Psoas muscle (tissue), 8 donors: Measurements from ENCODE around the gene GAPDHS. TPM values are rescaled to one million over a fixed set of nuclear protein-coding genes. Genes with fewer than 3 reads are reported as not detected.

ENCODE experiments used
- ATAC-seq, 4 donors: fragments of 200-7000 bp; cut with Tn5 transposase; one replicate each; pipeline ENCODE4 v1.9.1; 2020; ENCODE audit warnings: moderate library complexity in 3 of 4, mild to moderate bottlenecking in 2 of 4
- DNase-seq, 2 donors: peaks; one replicate each; pipeline ENCODE4 v3.0.0-alpha.2; 2020
- H3K27ac ChIP-seq: fragments of 200-600 bp; one replicate; pipeline ENCODE4 v1.8.0; 2022
- H3K27me3 ChIP-seq, 3 donors: fragments of 200-600 bp in 1 of 3; one replicate each; pipeline versions ENCODE4 v1.6.1 to v1.8.0; 2013 to 2022; ENCODE audit warnings: low read length in 2 of 3, mild to moderate bottlenecking in 2 of 3, moderate library complexity in 1 of 3; ENCODE audit not compliant: insufficient read depth in 3 of 3
- H3K36me3 ChIP-seq, 2 donors: fragments of 200-600 bp in 1 of 2; one replicate each; pipeline versions ENCODE4 v1.6.1 to v1.8.0; 2013 to 2022; ENCODE audit warnings: low read depth in 1 of 2, mild to moderate bottlenecking in 1 of 2, moderate library complexity in 1 of 2; ENCODE audit not compliant: insufficient read depth in 1 of 2
- H3K4me1 ChIP-seq: fragments of 200-600 bp; one replicate; pipeline ENCODE4 v1.8.0; 2022
- H3K4me3 ChIP-seq: fragments of 200-600 bp; one replicate; pipeline ENCODE4 v1.8.0; 2022; ENCODE audit warnings: mild to moderate bottlenecking
- H3K9me3 ChIP-seq: fragments of 200-600 bp; one replicate; pipeline ENCODE4 v1.8.0; 2022
- CTCF ChIP-seq: fragments of 200-600 bp; IDR thresholded peaks from one replicate; pipeline ENCODE4 v1.8.0; 2022; ENCODE audit warnings: antibody characterized with exemption
- WGBS, 3 donors: extraction: QIAGEN DNeasy Blood & Tissue Kit; methylation state at CpG; one replicate each; pipeline versions ENCODE4 v1.1.6 to v1.1.7; 2013; 5-methylcytosine and 5-hydroxymethylcytosine counted together
- intact Hi-C, 2 donors: fragments of 100-400 bp; cut with DNase I; formaldehyde crosslinking; loops; one replicate each; pipeline versions ENCODE4 v1.11.0 to v1.14.2; 2022
- polyA plus RNA-seq, 3 donors: library from polyadenylated mRNA; stranded (reverse); fragments of 200-250 nt; gene quantifications; one replicate each; pipeline ENCODE4 v1.2.3, GENCODE V29; 2013
- total RNA-seq, 4 donors: library from RNA; stranded (reverse); fragmentation: NEBNext Ultra II Directional in 2 of 4; extraction: Animal tissue kit (Norgen Biotek cat#: 25700) in 2 of 4; gene quantifications; one replicate each; pipeline versions ENCODE4 v1.2.1 to v1.2.4, GENCODE V29; 2021 to 2023
- donor health status: healthy with polysubstance abuse.
- donor health status: DM: no; HTN: no; CAD: no; lungs with moderate emphysema.
- donor health status: Bipolar disorder and iron deficiency.
- donor health status: healthy.
- donor health status: DM: yes; HTN: yes; CAD: no.
- donor health status: DM: no; HTN: no; CAD: no.
- donor health status: DM: no; HTN: no; CAD: no.
- donor health status: DM: yes; HTN: yes; CAD: no.

The GAPDHS gene
- total and polyA plus RNA-seq, 7 donors, result not detected

DNA sequence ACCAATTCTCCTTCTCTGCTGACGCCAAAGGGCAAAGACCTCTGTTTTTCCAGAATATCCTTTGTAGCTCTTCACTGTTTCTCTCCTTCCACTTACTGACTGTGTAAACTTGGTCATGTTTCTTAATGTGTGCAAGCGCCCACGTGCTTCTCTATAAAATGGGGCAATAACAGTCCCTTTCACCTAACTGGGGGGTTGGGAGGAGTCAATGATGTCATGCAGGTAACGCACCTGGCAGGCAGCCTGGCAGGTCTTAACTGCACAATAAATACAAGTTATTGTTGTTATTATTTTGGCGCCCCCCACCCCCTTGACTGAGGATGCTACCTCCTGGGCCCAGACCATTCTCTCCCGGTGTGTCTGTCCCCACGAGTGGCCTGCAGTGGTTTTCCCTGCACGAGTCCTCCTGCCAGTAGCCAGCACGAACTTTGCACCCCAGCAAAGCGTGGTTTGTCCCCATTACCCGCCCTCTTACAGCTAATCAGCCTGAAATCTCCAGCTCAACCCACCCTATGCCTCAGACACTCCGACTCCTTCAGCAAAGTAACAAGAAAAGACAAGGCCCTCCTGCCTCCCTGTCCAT lies 10.4 kb upstream of the GAPDHS start:
- Histone ChIP-seq H3K27ac (no peak overlapping the region), H3K4me1 (no peaks in the 10 kb centered on the region), H3K4me3 (no peak overlapping the region), H3K36me3 (no peaks in the 10 kb centered on the region), H3K9me3 (no peaks in the 10 kb centered on the region), H3K27me3 (peaks cover 0 to 31% (median 4%) of the 10 kb centered on the region in 3 donors)
- intact Hi-C loops, result no loop called here
- 74 to 79% (median 78%) methylated on average over 12 of the region's 12 CpGs for WGBS, 3 donors
- no peak for ATAC-seq
- TF ChIP-seq CTCF, result no peak
- DNase-seq, result no peak

DNA sequence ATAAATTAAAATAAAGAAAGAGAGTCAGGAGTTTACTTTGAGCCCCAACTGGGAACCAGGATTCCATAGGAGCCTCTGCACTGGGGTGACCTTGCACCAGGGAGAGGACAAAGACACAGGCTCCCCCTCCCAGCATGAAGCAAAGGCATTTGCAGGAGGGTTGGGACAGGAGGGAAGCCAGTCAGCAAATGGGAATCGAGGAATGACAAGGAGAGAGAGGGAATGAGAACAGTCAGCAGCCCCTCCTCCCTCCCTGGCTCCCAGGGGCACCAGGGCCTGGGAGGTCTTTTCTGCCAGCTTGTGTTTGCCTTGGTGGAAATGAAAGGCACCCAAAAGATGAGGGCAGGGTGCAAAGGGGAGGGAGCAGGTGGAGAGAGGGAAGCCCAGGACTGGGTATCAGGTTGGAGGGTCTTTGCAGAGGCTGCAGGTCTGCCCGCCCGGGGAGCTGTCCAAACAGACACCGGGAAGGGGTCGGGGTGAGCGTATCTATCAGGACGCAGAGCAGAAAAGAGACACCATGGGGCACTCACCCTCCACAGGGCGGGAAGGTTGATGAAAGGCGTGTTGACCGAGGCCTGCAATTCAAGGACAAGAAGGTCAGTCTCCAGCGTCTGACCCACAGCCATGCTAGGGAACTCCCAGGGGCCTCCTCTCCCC lies 8.9 kb upstream of the GAPDHS start:
- DNase-seq, result no peak
- intact Hi-C loops, result no loop called here
- Histone ChIP-seq H3K27me3 (peaks cover 0 to 38% (median 4%) of the 10 kb centered on the region in 3 donors), H3K4me1 (no peaks in the 10 kb centered on the region), H3K27ac (no peak overlapping the region), H3K9me3 (no peaks in the 10 kb centered on the region), H3K36me3 (no peaks in the 10 kb centered on the region), H3K4me3 (no peak overlapping the region)
- WGBS, 3 donors, result 12 to 19% (median 17%) methylated on average over 11 of the region's 11 CpGs
- ATAC-seq, result no peak
- TF ChIP-seq CTCF, result no peak

GRCh38 chr19:35525873-35526272 lies 7.4 kb upstream of the GAPDHS start:
- H3K9me3 ChIP-seq, result no peaks in the 10 kb centered on the region
- no peaks in the 10 kb centered on the region for H3K4me1 ChIP-seq
- no peak overlapping the region for H3K4me3 ChIP-seq
- no peaks in the 10 kb centered on the region for H3K36me3 ChIP-seq
- DNase-seq (no peak), ATAC-seq (no peak)
- intact Hi-C loops, result no loop called here
- H3K27ac ChIP-seq, result no peak overlapping the region
- 59 to 77% (median 74%) methylated on average over 4 of the region's 4 CpGs for WGBS, 3 donors
- peaks cover 0 to 47% (median 9%) of the 10 kb centered on the region in 3 donors for H3K27me3 ChIP-seq
- no peak for TF ChIP-seq CTCF

DNA sequence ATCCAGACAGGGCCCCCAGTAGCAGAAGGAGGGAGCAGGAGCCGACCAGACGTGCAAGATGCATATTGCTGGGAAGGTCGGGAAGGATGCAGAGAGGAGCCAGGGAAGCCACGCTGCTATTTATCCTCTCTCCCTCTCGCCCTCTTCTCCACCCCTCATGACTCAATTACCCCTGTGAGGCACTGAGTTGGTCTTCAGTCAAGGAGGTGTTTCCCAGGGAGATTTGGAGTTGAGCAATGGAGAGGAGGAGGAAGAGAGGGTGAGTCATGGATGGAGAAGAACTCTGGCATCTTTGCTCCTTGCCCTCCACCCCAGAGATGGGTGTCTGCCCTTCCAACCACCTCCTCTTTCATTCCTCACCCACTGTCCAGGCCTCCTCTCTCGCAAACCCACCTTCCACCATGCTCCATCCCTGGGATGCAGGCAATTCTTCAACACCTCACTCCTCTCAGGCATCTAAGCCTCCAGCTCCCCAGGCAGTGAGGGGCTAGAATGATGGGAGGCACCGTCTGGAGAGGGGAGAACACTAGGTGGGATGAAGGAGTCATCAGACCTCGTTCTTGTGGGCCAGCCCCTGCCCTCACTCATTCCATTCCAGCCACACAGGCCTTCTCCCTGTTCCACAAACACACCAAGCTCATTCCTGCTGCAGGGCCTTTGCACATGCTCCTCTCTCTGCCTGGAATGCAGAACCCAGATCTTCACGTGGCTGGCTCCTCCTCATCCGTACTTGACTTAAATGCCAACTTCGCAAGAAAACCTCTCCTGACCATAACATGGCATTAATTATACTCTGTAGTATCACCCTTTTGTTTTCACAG lies 4.8 kb upstream of the GAPDHS start, which contains the start of gene SBSN:
TSS of gene SBSN (minus strand) at position 94 of the 821 bp plus-strand sequence. CDS start at position 64, 30 bp downstream.
- Histone ChIP-seq H3K9me3 (no peaks in the 10 kb centered on the region), H3K36me3 (no peaks in the 10 kb centered on the region), H3K27me3 (peaks cover 0 to 69% (median 8%) of the 10 kb centered on the region in 3 donors), H3K4me1 (no peaks in the 10 kb centered on the region), H3K27ac (no peak within 1 kb of the TSS), H3K4me3 (no peak within 1 kb of the TSS)
- intact Hi-C loops, result no loop called here
- no peak for TF ChIP-seq CTCF
- no peak for ATAC-seq
- 72 to 77% (median 73%) methylated on average over 11 of the region's 11 CpGs for WGBS, 3 donors
- DNase-seq, result no peak
